NOMO-1 (cell line): Measurements from ENCODE around the gene OLFM2.
"Not testable (repeated sequence)": the region's sequence is repeated elsewhere in the genome, so short reads cannot be mapped to it uniquely, and the experiment has no call there.

ENCODE experiments used
- DNase-seq, 2 experiments: peaks; one replicate each; lab custom pipeline; 2025; ENCODE audit not compliant: unreplicated experiment in 2 of 2; lab: John Stamatoyannopoulos, UW

The OLFM2 gene

GRCh38 chr19:9936326-9937000 is at the start of gene OLFM2:
TSS of gene OLFM2 (minus strand) at chr19:9936515. CDS start at chr19:9936366, 149 bp downstream.
- DNase-seq, result no peak

DNA sequence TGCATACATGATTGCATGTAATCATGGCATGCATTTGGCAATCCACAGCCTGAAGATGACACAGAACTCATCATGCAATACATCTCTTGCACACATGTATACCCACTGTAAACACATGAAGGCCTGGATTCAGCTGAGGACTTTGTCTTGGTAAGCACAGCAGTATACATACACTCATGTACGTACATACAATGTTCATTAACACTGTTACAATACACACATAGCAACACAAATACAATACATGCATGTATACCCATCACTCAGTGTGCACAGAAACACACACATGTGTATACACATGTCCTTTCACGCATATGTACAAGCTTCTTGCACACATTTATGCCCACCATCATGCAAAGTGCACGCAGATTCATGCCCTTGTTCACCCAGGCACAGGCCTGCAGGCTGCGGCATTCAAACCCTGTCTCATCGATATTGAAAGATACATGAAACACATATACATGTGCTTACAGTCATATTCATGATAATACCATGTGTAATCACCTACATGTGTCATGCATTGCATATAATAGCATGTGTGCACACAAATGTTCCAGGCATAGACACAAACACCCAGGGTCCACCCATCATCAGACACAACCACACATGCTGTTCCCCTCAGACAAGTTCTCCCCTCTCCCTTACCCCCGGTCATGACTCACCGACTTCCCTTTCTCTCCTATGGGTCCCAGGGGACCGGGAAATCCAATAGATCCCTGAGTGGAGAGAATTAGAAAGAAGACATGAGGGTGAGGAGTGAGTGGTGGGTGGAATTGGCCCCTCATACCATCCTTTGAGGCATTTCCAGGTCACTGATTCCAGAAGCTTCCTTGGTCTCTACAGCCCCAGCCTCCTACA is 45.3 kb upstream of the OLFM2 start:
- DNase-seq, result no peak

GRCh38 chr19:9972103-9972502 is 35.8 kb upstream of the OLFM2 start:
- DNase-seq, result no peak

GRCh38 chr19:9971166-9971897 is 35.0 kb upstream of the OLFM2 start:
- no peak for DNase-seq

DNA sequence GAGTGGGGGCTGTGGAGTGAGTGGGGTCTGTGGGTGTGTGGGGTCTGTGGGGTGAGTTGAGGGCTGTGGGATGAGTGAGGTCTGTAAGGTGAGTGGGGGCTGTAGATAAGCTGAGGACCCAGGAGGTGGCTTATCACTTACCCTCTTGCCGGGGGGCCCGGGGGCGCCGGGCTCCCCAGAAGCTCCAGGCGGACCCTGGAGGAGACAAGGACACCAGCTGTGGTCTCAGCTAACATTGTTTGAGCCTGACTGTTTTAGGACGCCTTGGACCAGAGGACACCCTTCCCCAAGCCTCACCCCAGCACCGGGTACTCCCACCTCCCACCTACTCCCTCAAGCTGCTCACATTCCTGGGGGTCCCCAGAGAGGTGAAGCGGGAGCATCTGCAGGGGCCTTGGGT is 34.2 kb upstream of the OLFM2 start:
- no peak for DNase-seq

DNA sequence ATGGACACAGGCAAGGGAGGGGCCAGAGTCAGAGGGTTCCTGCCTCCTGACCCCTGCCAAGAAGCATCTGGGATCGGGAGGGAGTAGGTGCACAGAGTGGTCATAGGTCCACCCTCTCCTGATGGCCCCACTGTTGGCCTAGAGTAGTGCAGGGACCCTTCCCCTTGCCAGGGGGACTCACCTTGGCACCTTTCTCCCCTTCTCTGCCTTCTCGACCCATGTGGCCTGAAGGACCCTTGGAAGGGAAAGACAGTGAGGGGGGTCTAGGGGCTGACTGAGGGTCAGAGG is 33.3 kb upstream of the OLFM2 start:
- no peak for DNase-seq

GRCh38 chr19:9968820-9969687 is 32.7 kb upstream of the OLFM2 start:
- no peak for DNase-seq

GRCh38 chr19:9967326-9967725 is 31.0 kb upstream of the OLFM2 start:
- no peak for DNase-seq

DNA sequence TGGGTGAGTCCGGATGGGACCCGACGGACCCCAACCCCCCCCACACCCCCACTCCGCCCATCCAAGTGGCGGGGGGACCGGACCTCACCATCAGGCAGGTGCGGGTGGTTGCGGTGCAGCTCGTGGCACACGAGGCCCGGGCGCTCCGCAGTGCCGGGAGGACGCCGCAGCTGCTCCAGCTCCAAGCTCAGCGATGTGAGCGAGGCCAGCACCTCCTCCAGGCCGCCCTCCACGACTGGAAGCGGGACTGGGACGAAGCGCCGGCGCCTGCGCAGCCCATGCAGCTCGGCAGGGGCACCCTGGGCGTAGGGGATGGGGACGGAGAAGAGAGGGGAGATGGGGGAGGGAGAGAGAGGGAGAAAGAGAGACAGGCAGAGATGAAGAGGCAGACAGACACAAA is 30.1 kb upstream of the OLFM2 start:
- no peak for DNase-seq

DNA sequence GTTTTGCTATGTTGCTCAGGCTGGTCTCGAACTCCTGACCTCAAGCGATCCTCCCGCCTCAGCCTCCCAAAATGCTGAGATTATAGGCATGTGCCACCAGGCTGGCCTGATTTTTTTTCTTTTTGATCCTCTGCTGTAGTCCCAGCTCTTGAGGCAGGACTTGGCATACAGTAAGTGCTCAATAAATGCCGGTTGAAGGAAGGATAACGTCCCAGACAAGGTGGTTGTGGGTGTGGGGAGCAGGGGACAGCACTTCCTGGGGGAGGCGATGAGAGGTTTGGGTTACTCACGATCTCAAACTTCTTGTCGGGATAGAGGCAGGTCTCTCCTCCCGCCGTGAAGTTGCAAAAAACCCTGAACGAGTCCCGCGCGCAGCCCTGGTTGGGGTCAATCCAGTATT is 29.7 kb upstream of the OLFM2 start:
- no peak for DNase-seq

GRCh38 chr19:9962623-9963290 is 26.4 kb upstream of the OLFM2 start:
- no peak for DNase-seq

- no peak for DNase-seq
These were observed 24.8 kb upstream of the OLFM2 start for GRCh38 chr19:9961103-9961502.

DNA sequence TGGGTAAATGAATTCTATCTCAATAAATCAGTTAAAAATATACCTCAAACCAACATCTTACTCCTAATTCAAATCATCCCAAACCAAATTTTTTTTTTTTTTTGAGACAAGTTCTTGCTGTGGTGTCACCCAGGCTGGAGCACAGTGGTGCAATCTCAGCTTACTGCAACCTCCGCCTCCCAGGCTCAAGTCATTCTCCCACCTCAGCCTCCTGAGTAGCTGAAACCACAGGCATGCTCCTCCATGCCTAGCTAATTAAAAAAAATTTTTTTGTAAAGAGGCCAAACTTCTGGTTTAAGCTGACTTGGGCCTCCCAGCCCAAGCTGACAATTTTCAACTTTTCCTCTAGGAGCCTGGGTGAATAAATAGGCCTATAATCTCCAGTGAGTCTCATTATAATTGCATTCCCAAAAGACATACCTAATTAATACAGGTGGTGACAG is 22.1 kb upstream of the OLFM2 start:
- no peak for DNase-seq

GRCh38 chr19:9956956-9957355 is 20.6 kb upstream of the OLFM2 start:
- DNase-seq, result no peak

- no peak for DNase-seq
These were observed 17.7 kb upstream of the OLFM2 start for GRCh38 chr19:9953802-9954542.

DNA sequence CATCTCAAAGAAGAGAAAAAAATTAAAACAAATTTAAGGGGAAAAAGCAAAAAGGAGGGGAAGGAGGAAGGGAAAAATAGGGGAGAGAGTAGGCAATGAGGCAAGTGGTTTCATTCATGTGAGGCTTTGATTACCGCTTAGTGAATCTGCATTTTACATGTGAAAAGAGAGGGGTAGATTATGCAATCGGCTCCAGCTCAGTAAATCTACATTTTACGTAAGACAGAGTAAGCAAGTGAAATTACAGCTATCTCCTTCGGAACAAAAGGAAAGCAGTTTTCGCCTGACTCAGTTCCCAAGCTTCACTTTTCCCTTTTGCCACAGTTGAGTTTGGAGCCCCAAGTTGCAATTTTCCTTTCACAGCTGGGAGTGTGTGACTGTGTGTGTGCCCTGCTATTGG is 16.0 kb upstream of the OLFM2 start:
- no peak for DNase-seq

GRCh38 chr19:9947441-9947840 is 11.1 kb upstream of the OLFM2 start:
- no peak for DNase-seq

GRCh38 chr19:9946528-9947125 is 10.3 kb upstream of the OLFM2 start:
- DNase-seq, result not testable (repeated sequence)

DNA sequence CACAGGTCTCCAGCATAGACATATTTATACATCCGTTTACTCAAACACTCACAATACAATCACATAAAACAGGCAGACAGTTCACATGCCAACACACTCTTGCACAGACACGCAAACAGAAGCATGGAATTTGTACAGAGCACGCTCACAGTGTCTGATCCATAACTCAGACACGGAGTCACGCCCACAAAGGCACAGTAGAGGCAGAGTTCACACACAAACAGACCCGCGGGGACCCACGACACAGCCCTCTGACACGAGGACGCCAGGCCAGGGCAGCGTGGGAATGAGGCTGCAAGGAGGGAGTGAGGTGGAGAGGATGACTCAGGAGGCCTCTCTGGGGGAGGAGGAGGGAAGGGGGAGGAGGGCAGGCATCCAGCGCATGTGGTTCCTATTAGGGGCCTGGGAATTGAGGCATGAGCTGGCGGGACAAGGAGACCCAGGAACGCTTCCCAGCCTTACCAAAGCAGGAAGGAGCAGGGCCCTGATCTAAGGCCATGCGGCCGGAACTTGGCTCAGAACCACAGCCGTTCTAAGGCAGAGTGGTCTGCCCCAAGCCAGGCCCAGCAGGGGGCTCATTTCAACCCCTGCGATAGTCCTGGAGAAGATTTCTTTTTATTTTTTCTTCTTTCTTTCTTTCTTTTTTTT is 9.1 kb upstream of the OLFM2 start:
- no peak for DNase-seq
